ENCODE data around the gene NEO1.

GRCh38 chr15:73190189-73190601, 137.9 kb downstream of the NEO1 start:
- no peak for TF ChIP-seq POLR2A (IDR thresholded peaks at IDR 0.05; ENCODE audit: low read depth, low read length)
- no peak for TF ChIP-seq POLR2AphosphoS5 (IDR thresholded peaks at IDR 0.05; ENCODE audit: low read depth, low read length)
- TF ChIP-seq TAF1 (IDR thresholded peaks at IDR 0.05; ENCODE audit: borderline replicate concordance, low read depth, low read length): no peak

Measured in GM12892 (cell line).